Stimulated activated CD8-positive, alpha-beta memory T cell treated with anti-CD3 and anti-CD28 coated beads, Interleukin-4, amount 100 ng/mL, for 1 hour (primary cell): Measurements from ENCODE around the gene PDPR.
"Not testable (repeated sequence)": the region's sequence is repeated elsewhere in the genome, so short reads cannot be mapped to it uniquely, and the experiment has no call there.

Experiments
- DNase-seq, 2 donors: peaks; one replicate each; pipeline ENCODE4 v3.0.0-alpha.2; 2020; ENCODE audit warnings: low read depth in 2 of 2, low spot score in 1 of 2

PDPR gene

GRCh38 chr16:70113982-70114826, at the start of gene PDPR:
Gene PDPR (plus strand): TSS chr16:70114332. CDS start chr16:70120493, 6,161 bp downstream.
- DNase-seq, result peak; percentile 83 to 89

- peak in 1 of 2 donors; percentile 41 for DNase-seq
Observed at GRCh38 chr16:70064841-70065370, 49.2 kb upstream of the PDPR start.

- not testable (repeated sequence) for DNase-seq
Observed at GRCh38 chr16:70065376-70065745, 48.8 kb upstream of the PDPR start.

- DNase-seq, result peak; percentile 85 to 86
Observed at GRCh38 chr16:70065746-70066658, 48.1 kb upstream of the PDPR start.

- not testable (repeated sequence) for DNase-seq
Observed at GRCh38 chr16:70066751-70067150, 47.4 kb upstream of the PDPR start.

GRCh38 chr16:70079081-70079480, 35.1 kb upstream of the PDPR start:
- DNase-seq, result not testable (repeated sequence)

GRCh38 chr16:70081219-70081618, 32.9 kb upstream of the PDPR start:
- not testable (repeated sequence) for DNase-seq

- DNase-seq, result not testable (repeated sequence)
Observed at GRCh38 chr16:70083931-70084330, 30.2 kb upstream of the PDPR start.

- not testable (repeated sequence) for DNase-seq
Observed at GRCh38 chr16:70088160-70088559, 26.0 kb upstream of the PDPR start.

GRCh38 chr16:70088877-70089276, 25.3 kb upstream of the PDPR start:
- not testable (repeated sequence) for DNase-seq

GRCh38 chr16:70089289-70089688, 24.8 kb upstream of the PDPR start:
- DNase-seq, result not testable (repeated sequence)

GRCh38 chr16:70091104-70091503, 23.0 kb upstream of the PDPR start:
- not testable (repeated sequence) for DNase-seq

- not testable (repeated sequence) for DNase-seq
Observed at GRCh38 chr16:70094096-70094495, 20.0 kb upstream of the PDPR start.

- DNase-seq, result not testable (repeated sequence)
Observed at GRCh38 chr16:70109583-70110279, 4.4 kb upstream of the PDPR start.

- not testable (repeated sequence) for DNase-seq
Observed at GRCh38 chr16:70112162-70112561, 2.0 kb upstream of the PDPR start.

- not testable (repeated sequence) for DNase-seq
Observed at GRCh38 chr16:70113599-70113981, 542 bp upstream of the PDPR start.

- DNase-seq, result not testable (repeated sequence)
Observed at GRCh38 chr16:70118354-70118753, 4.2 kb downstream of the PDPR start.

- not testable (repeated sequence) for DNase-seq
Observed at GRCh38 chr16:70118776-70119175, 4.6 kb downstream of the PDPR start.

GRCh38 chr16:70120398-70120797, 6.3 kb downstream of the PDPR start:
- not testable (repeated sequence) for DNase-seq

- DNase-seq, result not testable (repeated sequence)
Observed at GRCh38 chr16:70123822-70124221, 9.7 kb downstream of the PDPR start.

GRCh38 chr16:70126226-70126625, 12.1 kb downstream of the PDPR start:
- DNase-seq, result not testable (repeated sequence)
